Activated T-helper 2 cell treated with anti-CD3 and anti-CD28 coated beads, Interferon-gamma antibody, Interleukin-2, Interleukin-4, amounts not matched to agents 10 μg/mL and 5 μg/mL and 100 μg/mL, durations not matched to agents 14 hours and 24 hours and 36 hours (primary cell): Measurements from ENCODE around the gene APPBP2. TPM values are rescaled to one million over a fixed set of nuclear protein-coding genes. Genes with fewer than 3 reads are reported as not detected.

ENCODE experiments used
- DNase-seq: peaks from one replicate; pipeline ENCODE4 v3.0.0; 2021; ENCODE audit warnings: low spot score
- H3K27ac Mint-ChIP-seq: one replicate; pipeline ENCODE4 v1.8.0; 2021; ENCODE audit warnings: mixed read lengths
- H3K27me3 Mint-ChIP-seq: one replicate; pipeline ENCODE4 v1.8.0; 2021; ENCODE audit warnings: low read depth, mixed read lengths
- H3K36me3 Mint-ChIP-seq: one replicate; pipeline ENCODE4 v1.8.0; 2021; ENCODE audit warnings: low read depth, mixed read lengths
- H3K4me1 Mint-ChIP-seq: one replicate; pipeline ENCODE4 v1.8.0; 2021; ENCODE audit warnings: low read depth, mixed read lengths
- H3K4me3 Mint-ChIP-seq: one replicate; pipeline ENCODE4 v1.8.0; 2021; ENCODE audit warnings: low read depth, mild to moderate bottlenecking, moderate library complexity, mixed read lengths
- H3K9me3 Mint-ChIP-seq: one replicate; pipeline ENCODE4 v1.8.0; 2021; ENCODE audit warnings: mixed read lengths
- intact Hi-C: fragments of 100-400 bp; cut with micrococcal nuclease; formaldehyde crosslinking; loops from one replicate; pipeline ENCODE4 v1.15.1; 2023
- total RNA-seq: library from RNA; stranded (reverse); gene quantifications from 2 replicates; pipeline ENCODE4 v1.2.3, GENCODE V29; 2022

APPBP2 gene
- total RNA-seq, 1 donor from 2014 or later, result 26.9 TPM

- intact Hi-C loops, result no loop called here
- DNase-seq, result no peak
- Mint-ChIP-seq H3K36me3 (no peaks in the 10 kb centered on the region), H3K4me1 (no peaks in the 10 kb centered on the region), H3K4me3 (no peak overlapping the region), H3K27me3 (no peaks in the 10 kb centered on the region), H3K27ac (no peak overlapping the region), H3K9me3 (peaks cover 3% of the 10 kb centered on the region)
These were observed 22.9 kb upstream of the APPBP2 start for GRCh38 chr17:60548990-60549389.

- no peaks in the 10 kb centered on the region for H3K4me1 Mint-ChIP-seq
- H3K4me3 Mint-ChIP-seq, result no peak overlapping the region
- DNase-seq, result no peak
- H3K27me3 Mint-ChIP-seq, result no peaks in the 10 kb centered on the region
- no peak overlapping the region for H3K27ac Mint-ChIP-seq
- no peaks in the 10 kb centered on the region for H3K9me3 Mint-ChIP-seq
- intact Hi-C loops, result no loop called here
- H3K36me3 Mint-ChIP-seq, result no peaks in the 10 kb centered on the region
These were observed 19.6 kb upstream of the APPBP2 start for GRCh38 chr17:60545465-60546191.

- H3K27ac Mint-ChIP-seq, result no peak overlapping the region
- no peaks in the 10 kb centered on the region for H3K4me1 Mint-ChIP-seq
- no peaks in the 10 kb centered on the region for H3K36me3 Mint-ChIP-seq
- H3K4me3 Mint-ChIP-seq, result no peak overlapping the region
- H3K27me3 Mint-ChIP-seq, result no peaks in the 10 kb centered on the region
- no peaks in the 10 kb centered on the region for H3K9me3 Mint-ChIP-seq
- no peak for DNase-seq
- intact Hi-C loops, result no loop called here
These were observed 16.0 kb upstream of the APPBP2 start for GRCh38 chr17:60542071-60542470.

GRCh38 chr17:60540460-60540859 lies 14.4 kb upstream of the APPBP2 start:
- Mint-ChIP-seq H3K4me3 (no peak overlapping the region), H3K27ac (no peak overlapping the region), H3K4me1 (no peaks in the 10 kb centered on the region), H3K9me3 (no peaks in the 10 kb centered on the region), H3K36me3 (no peaks in the 10 kb centered on the region), H3K27me3 (no peaks in the 10 kb centered on the region)
- intact Hi-C loops, result no loop called here
- DNase-seq, result no peak

- H3K27ac Mint-ChIP-seq, result no peak overlapping the region
These were observed 13.8 kb upstream of the APPBP2 start for GRCh38 chr17:60539807-60540206.

GRCh38 chr17:60538726-60539125 lies 12.7 kb upstream of the APPBP2 start:
- Mint-ChIP-seq H3K4me3 (no peak overlapping the region), H3K36me3 (no peaks in the 10 kb centered on the region), H3K27me3 (peaks cover 1% of the 10 kb centered on the region), H3K9me3 (no peaks in the 10 kb centered on the region), H3K27ac (no peak overlapping the region), H3K4me1 (no peaks in the 10 kb centered on the region)
- no peak for DNase-seq
- intact Hi-C loops, result no loop called here

More at GRCh38 chr17:60539807-60540206, 13.8 kb upstream of the APPBP2 start:
- intact Hi-C loops, result no loop called here
- Mint-ChIP-seq H3K4me1 (no peaks in the 10 kb centered on the region), H3K4me3 (no peak overlapping the region), H3K9me3 (no peaks in the 10 kb centered on the region), H3K36me3 (no peaks in the 10 kb centered on the region), H3K27me3 (no peaks in the 10 kb centered on the region)
- DNase-seq, result no peak

GRCh38 chr17:60535382-60536279 lies 9.6 kb upstream of the APPBP2 start:
- Mint-ChIP-seq H3K4me1 (no peaks in the 10 kb centered on the region), H3K27ac (no peak overlapping the region), H3K36me3 (no peaks in the 10 kb centered on the region), H3K4me3 (no peak overlapping the region), H3K27me3 (peaks cover 6% of the 10 kb centered on the region), H3K9me3 (no peaks in the 10 kb centered on the region)
- DNase-seq, result no peak
- intact Hi-C loops, result no loop called here

- no peaks in the 10 kb centered on the region for H3K36me3 Mint-ChIP-seq
- no peaks in the 10 kb centered on the region for H3K9me3 Mint-ChIP-seq
- H3K4me1 Mint-ChIP-seq, result no peaks in the 10 kb centered on the region
- intact Hi-C loops, result no loop called here
- peaks cover 6% of the 10 kb centered on the region for H3K27me3 Mint-ChIP-seq
- no peak overlapping the region for H3K4me3 Mint-ChIP-seq
- no peak for DNase-seq
- H3K27ac Mint-ChIP-seq, result no peak overlapping the region
These were observed 8.6 kb upstream of the APPBP2 start for GRCh38 chr17:60534613-60535157.

- Mint-ChIP-seq H3K27ac (no peak overlapping the region), H3K4me3 (no peak overlapping the region), H3K27me3 (peaks cover 6% of the 10 kb centered on the region), H3K4me1 (no peaks in the 10 kb centered on the region), H3K36me3 (no peaks in the 10 kb centered on the region), H3K9me3 (no peaks in the 10 kb centered on the region)
- intact Hi-C loops, result no loop called here
- no peak for DNase-seq
These were observed 8.0 kb upstream of the APPBP2 start for GRCh38 chr17:60534010-60534555.

GRCh38 chr17:60529806-60530205 lies 3.8 kb upstream of the APPBP2 start:
- Mint-ChIP-seq H3K9me3 (no peaks in the 10 kb centered on the region), H3K4me1 (peaks cover 8% of the 10 kb centered on the region), H3K27ac (no peak overlapping the region), H3K4me3 (no peak overlapping the region), H3K36me3 (peaks cover 4% of the 10 kb centered on the region), H3K27me3 (peaks cover 6% of the 10 kb centered on the region)
- intact Hi-C loops, result loop anchor here (5.0 kb wide), 2 partner anchors 112 to 638 kb away; partner anchors contain the start of genes RPS6KB1 and TUBD1
- DNase-seq, result no peak

- DNase-seq, result no peak
- Mint-ChIP-seq H3K9me3 (no peaks in the 10 kb centered on the region), H3K36me3 (peaks cover 8% of the 10 kb centered on the region), H3K27ac (no peak overlapping the region), H3K4me3 (no peak overlapping the region), H3K4me1 (peaks cover 18% of the 10 kb centered on the region), H3K27me3 (peaks cover 5% of the 10 kb centered on the region)
- intact Hi-C loops, result loop anchor here (5.0 kb wide), 2 partner anchors 113 to 637 kb away; partner anchors contain the start of genes RPS6KB1 and TUBD1
These were observed 2.8 kb upstream of the APPBP2 start for GRCh38 chr17:60528828-60529227.

- intact Hi-C loops, result loop anchor here (2.0 to 5.0 kb wide), 3 partner anchors 73 to 635 kb away; partner anchors contain the start of genes PPM1D, RPS6KB1 and TUBD1
- no peak for DNase-seq
- H3K9me3 Mint-ChIP-seq, result no peaks in the 10 kb centered on the region
- peaks cover 23% of the 10 kb centered on the region for H3K4me1 Mint-ChIP-seq
- no peak overlapping the region for H3K27ac Mint-ChIP-seq
- peaks cover 8% of the 10 kb centered on the region for H3K36me3 Mint-ChIP-seq
- peaks cover 2% of the 10 kb centered on the region for H3K27me3 Mint-ChIP-seq
- H3K4me3 Mint-ChIP-seq, result no peak overlapping the region
These were observed 1.7 kb upstream of the APPBP2 start for GRCh38 chr17:60527701-60528100.
